ENCODE results near the gene ANKRD61.
"Not testable (repeated sequence)": the region's sequence is repeated elsewhere in the genome, so short reads cannot be mapped to it uniquely, and the experiment has no call there.

Gene ANKRD61

GRCh38 chr7:6031567-6031966, 391 bp downstream of the ANKRD61 start:
- DNase-seq (ENCODE audit: low read depth): no peak

- no peak for DNase-seq (ENCODE audit: low read depth)
Observed at GRCh38 chr7:6032167-6032566, 991 bp downstream of the ANKRD61 start.

GRCh38 chr7:6032641-6033040, 1.5 kb downstream of the ANKRD61 start:
- DNase-seq (ENCODE audit: low read depth): no peak

- DNase-seq (ENCODE audit: low read depth): no peak
Observed at GRCh38 chr7:6035165-6035564, 4.0 kb downstream of the ANKRD61 start.

- no peak for DNase-seq (ENCODE audit: low read depth)
Observed at GRCh38 chr7:6035686-6036085, 4.5 kb downstream of the ANKRD61 start.

GRCh38 chr7:6049780-6050179, 18.6 kb downstream of the ANKRD61 start:
- DNase-seq (ENCODE audit: low read depth): no peak

- DNase-seq (ENCODE audit: low read depth): not testable (repeated sequence)
Observed at GRCh38 chr7:6051185-6051584, 20.0 kb downstream of the ANKRD61 start.

GRCh38 chr7:6056616-6057015, 25.4 kb downstream of the ANKRD61 start:
- no peak for DNase-seq (ENCODE audit: low read depth)

GRCh38 chr7:6057316-6058129, 26.3 kb downstream of the ANKRD61 start:
- DNase-seq (ENCODE audit: low read depth): no peak

- not testable (repeated sequence) for DNase-seq (ENCODE audit: low read depth)
Observed at GRCh38 chr7:6059941-6060340, 28.8 kb downstream of the ANKRD61 start.

GRCh38 chr7:6071406-6071805, 40.2 kb downstream of the ANKRD61 start:
- no peak for DNase-seq (ENCODE audit: low read depth)

GRCh38 chr7:6074612-6075380, 43.6 kb downstream of the ANKRD61 start:
- DNase-seq (ENCODE audit: low read depth): no peak

GRCh38 chr7:6078548-6078947, 47.4 kb downstream of the ANKRD61 start:
- DNase-seq (ENCODE audit: low read depth): no peak

GRCh38 chr7:6083047-6083446, 51.9 kb downstream of the ANKRD61 start:
- not testable (repeated sequence) for DNase-seq (ENCODE audit: low read depth)

All from HS-27A (cell line).